ENCODE results near the gene GPS1.
"Not testable (repeated sequence)": the region's sequence is repeated elsewhere in the genome, so short reads cannot be mapped to it uniquely, and the experiment has no call there.

Gene GPS1

DNA sequence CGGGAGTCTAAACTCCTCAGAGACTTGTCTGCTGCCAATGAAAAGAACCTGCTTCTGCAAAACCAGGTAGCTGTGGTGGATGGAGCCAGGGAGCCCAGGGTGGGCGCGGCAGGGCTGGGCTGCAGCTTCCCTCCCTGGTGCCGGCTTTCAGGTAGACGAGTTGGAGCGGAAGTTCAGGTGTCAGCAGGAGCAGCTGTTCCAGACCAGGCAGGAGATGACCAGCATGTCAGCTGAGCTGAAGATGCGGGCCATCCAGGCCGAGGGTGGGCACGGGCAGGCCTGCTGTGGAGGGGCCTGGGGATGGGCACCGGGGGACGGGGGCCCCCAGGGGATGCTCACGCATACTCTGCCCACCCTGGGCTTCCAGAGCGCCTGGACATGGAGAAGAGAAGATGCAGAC is 23.5 kb upstream of the GPS1 start:
- no peak for DNase-seq (ENCODE audit: low read depth in 3 of 3)

- no peak for DNase-seq (ENCODE audit: low read depth in 3 of 3)
Observed at GRCh38 chr17:82028966-82029365, 22.7 kb upstream of the GPS1 start.

GRCh38 chr17:82029391-82029790 is 22.3 kb upstream of the GPS1 start:
- DNase-seq (ENCODE audit: low read depth in 3 of 3): no peak

- DNase-seq (ENCODE audit: low read depth in 3 of 3): no peak
Observed at GRCh38 chr17:82029990-82030469, 21.7 kb upstream of the GPS1 start.

DNA sequence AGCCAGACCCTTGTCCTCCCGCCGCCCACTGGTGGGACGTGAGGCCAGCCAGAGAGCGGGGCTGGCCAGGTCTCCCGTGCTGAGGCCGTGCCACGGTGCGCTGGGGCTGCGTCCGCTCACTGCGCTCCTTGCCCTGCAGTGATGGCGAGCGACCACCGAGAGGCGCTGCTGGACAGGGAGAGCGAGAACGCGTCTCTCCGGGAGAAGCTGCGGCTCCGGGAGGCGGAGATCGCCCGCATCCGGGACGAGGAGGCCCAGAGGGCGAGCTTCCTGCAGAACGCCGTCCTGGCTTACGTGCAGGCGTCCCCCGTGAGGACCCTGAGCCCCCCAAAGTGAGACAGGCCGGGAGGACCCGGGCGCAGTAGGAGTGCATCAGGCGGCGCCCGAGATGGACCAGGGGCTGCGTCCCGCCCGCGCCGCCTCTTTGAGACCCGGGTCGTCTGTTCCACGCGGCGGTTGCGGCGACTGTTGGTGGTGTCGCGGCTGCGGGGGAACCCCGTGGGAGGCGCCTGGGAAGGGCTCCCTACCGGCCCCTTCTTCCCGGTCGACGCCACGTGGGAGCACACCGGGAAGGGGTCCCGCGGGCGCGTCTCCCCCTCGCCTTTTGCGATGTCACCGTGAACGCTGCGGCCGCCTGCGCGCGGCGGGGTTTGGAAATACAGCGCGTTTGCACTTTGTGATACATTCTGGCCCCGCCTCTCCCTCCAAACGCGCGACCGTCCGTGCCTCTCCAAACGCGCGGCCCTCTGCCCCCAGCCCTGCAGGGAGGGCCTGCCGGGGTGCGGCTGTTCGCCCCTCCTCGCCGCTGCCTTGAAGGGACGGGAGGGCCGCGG is 21.0 kb upstream of the GPS1 start:
- peak; percentile 61 to 83 (median 70) for DNase-seq (ENCODE audit: low read depth in 3 of 3)

DNA sequence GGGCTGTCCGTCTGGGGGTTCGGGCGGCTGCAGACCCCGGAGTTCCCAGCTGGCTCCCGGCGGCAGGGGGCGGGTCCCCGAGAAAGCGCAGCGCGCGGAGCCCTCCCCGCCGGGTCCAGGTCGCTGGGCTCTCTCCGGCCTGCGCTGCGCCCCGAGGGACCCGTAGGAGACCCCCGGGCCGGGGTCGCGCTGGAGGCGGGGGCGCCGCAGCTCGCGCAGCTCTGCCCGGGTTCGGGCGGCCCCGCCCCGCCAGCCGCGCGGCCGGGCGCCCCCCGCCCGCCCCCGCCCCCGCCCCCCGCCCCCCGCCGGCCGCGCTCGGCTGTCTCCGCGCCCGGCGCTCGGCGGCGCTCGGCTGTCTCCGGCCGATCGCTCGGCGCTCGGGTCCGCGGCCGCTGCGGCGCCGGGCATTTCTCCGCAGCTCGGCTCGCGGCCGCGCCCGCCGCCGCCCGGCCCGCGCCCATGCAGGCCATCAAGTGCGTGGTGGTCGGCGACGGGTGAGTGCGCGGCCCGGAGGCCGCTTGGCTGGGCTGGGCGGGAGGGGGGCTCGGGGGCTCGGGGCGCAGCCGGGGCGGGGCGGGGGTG is 20.3 kb upstream of the GPS1 start, which contains the start of gene RAC3:
Gene RAC3, plus strand, starts transcription at position 376 of the 582 bp plus-strand sequence. Its CDS starts 84 bp downstream, at position 460.
- no peak for DNase-seq (ENCODE audit: low read depth in 3 of 3)

- DNase-seq (ENCODE audit: low read depth in 3 of 3): peak in 1 of 3 experiments; percentile 62
Observed at GRCh38 chr17:82031885-82032627, 19.6 kb upstream of the GPS1 start.

DNA sequence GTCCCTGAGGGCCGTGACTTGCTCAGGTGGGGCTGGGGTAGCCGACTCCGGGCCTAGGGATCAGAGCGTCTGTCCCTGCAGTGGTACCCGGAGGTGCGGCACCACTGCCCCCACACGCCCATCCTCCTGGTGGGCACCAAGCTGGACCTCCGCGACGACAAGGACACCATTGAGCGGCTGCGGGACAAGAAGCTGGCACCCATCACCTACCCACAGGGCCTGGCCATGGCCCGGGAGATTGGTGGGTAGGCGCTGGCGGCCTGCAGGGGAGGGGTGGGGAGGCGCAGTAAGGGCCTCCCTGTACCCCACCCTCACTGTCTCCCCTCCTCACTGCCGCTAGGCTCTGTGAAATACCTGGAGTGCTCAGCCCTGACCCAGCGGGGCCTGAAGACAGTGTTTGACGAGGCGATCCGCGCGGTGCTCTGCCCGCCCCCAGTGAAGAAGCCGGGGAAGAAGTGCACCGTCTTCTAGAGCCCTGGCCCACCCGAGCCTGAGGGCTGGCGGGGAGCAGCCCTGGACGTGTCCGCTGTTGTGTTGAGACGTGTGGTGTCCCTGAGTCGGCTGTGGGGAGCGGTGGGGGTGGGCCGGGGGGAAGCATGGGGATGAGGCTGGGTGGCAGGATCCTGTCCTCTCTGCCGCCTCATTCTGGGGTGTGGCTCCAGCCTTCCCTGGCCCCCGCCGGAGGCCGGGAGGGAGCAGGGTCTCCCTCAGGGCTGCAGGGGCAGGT is 18.2 kb upstream of the GPS1 start:
- no peak for DNase-seq (ENCODE audit: low read depth in 3 of 3)

DNA sequence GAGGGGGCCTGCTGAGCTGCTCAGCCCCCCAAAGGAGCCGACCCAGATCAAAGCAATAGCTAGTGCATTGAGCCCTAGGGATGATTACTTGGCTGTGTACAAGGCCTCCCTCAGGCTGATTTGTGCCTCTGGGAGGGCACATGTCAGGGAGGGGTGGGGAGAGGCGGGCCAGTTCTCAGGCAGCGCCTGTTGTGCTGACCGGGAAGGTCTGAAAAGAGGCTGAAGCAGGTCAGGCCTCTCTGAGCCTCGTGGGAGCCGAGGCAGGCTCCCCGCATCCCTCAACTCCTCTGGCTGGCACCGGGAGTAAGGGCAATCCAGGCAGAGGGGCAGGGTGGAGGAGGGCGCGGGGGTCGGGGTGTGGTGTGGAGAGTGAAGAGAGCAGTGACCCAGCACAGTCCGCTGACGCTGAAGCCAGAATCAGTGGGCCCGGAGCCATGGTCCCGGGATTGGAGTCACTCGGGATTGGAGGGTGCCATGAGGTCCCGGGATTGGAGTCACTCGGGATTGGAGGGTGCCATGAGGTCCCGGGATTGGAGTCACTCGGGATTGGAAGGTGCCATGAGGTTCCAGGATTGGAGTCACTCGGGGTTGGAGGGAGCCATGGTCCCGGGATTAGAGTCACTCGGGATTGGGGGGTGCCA is 17.2 kb upstream of the GPS1 start:
- no peak for DNase-seq (ENCODE audit: low read depth in 3 of 3)

DNA sequence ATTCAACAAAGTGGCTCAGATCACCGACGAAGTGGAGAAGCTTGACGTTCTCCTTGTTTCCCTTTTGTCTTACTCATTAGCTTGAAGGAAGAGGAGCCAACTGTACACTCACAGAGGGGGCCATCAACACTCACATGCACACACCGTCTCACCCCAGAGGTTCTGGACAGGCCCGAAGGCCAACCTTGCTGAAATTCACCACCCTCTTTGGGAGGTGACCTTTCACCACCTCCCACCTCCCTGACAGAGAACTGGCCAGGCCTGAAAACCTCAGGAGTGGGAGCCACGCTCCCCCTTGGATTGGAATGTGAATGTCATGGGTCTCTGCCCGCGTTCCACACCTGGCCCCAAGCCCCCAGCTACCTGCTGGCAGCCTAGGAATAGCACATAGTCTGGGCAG is 16.2 kb upstream of the GPS1 start:
- no peak for DNase-seq (ENCODE audit: low read depth in 3 of 3)

DNA sequence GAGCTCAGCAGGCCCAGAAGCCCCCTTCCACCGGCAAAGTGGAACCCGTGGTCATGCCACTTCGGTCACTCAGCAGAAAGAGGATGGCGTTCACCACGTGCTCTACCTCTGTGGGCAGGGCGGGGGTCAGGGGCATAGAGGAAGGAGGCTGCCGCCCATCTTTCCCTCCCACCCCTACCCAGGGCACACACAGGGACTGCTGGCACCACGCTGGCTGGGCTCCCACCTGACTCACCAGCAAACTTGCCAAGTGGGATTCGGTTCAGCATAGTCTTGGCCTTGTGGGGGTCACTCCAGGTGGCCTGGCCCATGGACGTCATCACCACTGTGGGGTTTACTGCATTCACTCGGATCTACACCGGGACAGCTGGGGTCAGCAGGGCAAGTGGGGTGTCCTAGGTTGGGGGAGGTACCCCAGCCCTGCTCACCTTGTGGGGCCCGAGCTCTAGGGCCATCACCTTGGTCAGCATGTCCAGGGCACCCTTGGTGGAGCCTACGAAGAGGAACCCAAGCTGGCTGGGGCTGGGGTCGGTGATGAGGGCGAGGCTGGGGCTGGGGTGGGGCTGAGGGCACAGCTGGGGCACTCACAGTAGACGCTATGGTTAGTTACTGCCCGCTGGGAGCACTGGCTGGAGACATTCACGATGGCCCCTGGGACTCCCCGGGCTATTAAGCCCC is 15.6 kb upstream of the GPS1 start:
- DNase-seq (ENCODE audit: low read depth in 3 of 3): no peak

- no peak for DNase-seq (ENCODE audit: low read depth in 3 of 3)
Observed at GRCh38 chr17:82036634-82037091, 15.0 kb upstream of the GPS1 start.

- DNase-seq (ENCODE audit: low read depth in 3 of 3): peak; percentile 86 to 97 (median 89)
Observed at GRCh38 chr17:82037092-82037888, 14.4 kb upstream of the GPS1 start, which contains the start of gene DCXR. Gene DCXR (minus strand): TSS chr17:82037697. CDS start chr17:82037682, 15 bp downstream.

- no peak for DNase-seq (ENCODE audit: low read depth in 3 of 3)
Observed at GRCh38 chr17:82037889-82038195, 13.9 kb upstream of the GPS1 start.

DNA sequence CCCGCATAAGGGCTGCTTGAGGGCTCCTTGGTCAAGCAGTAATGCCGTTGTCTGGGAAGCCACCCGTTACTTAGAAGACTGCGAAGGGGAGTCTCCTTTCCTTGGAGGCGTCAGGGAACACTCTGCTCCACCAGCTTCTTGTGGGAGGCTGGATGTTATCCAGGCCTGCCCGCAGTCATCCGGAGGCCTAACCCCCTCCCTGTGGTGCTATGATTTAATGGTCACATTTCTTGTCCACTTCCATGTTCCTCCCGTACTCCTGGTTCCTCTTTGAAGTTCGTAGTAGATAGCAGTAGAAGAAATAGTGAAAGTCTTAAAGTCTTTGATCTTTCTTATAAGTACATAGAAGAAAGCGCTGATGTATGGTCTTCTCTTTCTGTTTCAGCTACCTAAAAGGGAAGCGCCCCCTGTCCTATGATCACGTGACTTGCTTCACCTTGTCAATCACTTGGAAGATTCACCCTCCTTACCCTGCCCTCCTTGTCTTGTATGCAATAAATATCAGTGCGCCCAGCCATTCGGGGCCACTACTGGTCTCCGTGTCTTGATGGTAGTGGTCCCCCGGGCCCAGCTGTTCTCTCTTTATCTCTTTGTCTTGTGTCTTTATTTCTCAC is 12.8 kb upstream of the GPS1 start:
- DNase-seq (ENCODE audit: low read depth in 3 of 3): not testable (repeated sequence)

- no peak for DNase-seq (ENCODE audit: low read depth in 3 of 3)
Observed at GRCh38 chr17:82039695-82040299, 11.9 kb upstream of the GPS1 start.

DNA sequence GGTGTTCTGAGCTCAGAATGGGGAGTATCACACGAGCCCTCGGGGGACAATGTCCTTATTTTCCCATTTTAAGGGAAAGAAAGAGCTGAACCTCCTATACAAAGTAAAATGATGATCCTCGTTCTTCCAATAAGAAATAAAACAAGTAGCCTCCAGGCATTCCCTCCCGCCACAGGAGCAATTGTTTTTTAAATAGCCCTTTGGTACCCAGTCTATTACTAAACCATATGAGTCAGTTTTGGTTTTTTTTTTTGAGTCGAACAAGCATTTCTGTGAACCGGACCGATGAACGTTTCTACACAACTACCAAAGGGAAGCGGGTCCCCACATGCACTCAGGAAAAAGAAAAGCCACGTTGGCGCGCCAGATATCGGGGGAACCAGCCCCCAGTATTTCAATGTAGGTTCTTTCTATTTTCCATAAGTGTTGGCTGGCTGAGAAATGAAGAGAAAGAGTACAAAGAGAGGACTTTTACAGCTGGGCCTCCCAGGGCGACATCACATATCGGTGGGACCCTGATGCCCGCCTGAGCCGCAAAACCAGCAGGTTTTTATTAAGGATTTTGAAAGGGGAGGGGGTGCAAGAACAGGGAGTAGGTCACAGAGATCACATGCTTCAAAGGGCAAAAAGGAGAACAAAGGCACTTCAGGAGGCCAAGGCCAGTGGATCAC is 10.4 kb upstream of the GPS1 start:
- no peak for DNase-seq (ENCODE audit: low read depth in 3 of 3)

DNA sequence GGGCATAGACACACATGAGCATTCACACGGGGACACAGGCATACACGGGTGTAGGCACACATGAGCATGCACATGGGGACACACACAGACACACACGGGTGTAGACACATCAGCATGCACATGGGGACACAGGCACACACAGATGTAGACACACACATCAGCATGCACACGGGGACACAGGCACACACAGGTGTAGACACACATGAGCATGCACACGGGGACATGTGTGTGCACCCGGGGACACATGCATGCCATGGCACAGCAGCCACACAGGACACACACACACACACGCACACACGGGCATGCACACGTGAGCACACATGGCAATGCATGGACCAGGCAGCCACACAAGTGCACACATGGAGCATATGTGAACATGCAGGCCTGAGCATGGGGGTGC is 9.0 kb upstream of the GPS1 start:
- no peak for DNase-seq (ENCODE audit: low read depth in 3 of 3)
